Psoas muscle (tissue), 8 donors: ENCODE results near the gene PHF20. TPM values are rescaled to one million over a fixed set of nuclear protein-coding genes. Genes with fewer than 3 reads are reported as not detected.

Experiments
- ATAC-seq, 4 donors: fragments of 200-7000 bp; cut with Tn5 transposase; one replicate each; pipeline ENCODE4 v1.9.1; 2020; ENCODE audit warnings: moderate library complexity in 3 of 4, mild to moderate bottlenecking in 2 of 4
- DNase-seq, 2 donors: peaks; one replicate each; pipeline ENCODE4 v3.0.0-alpha.2; 2020
- H3K27ac ChIP-seq: fragments of 200-600 bp; one replicate; pipeline ENCODE4 v1.8.0; 2022
- H3K27me3 ChIP-seq, 3 donors: fragments of 200-600 bp in 1 of 3; one replicate each; pipeline versions ENCODE4 v1.6.1 to v1.8.0; 2013 to 2022; ENCODE audit warnings: low read length in 2 of 3, mild to moderate bottlenecking in 2 of 3, moderate library complexity in 1 of 3; ENCODE audit not compliant: insufficient read depth in 3 of 3
- H3K36me3 ChIP-seq, 2 donors: fragments of 200-600 bp in 1 of 2; one replicate each; pipeline versions ENCODE4 v1.6.1 to v1.8.0; 2013 to 2022; ENCODE audit warnings: low read depth in 1 of 2, mild to moderate bottlenecking in 1 of 2, moderate library complexity in 1 of 2; ENCODE audit not compliant: insufficient read depth in 1 of 2
- H3K4me1 ChIP-seq: fragments of 200-600 bp; one replicate; pipeline ENCODE4 v1.8.0; 2022
- H3K4me3 ChIP-seq: fragments of 200-600 bp; one replicate; pipeline ENCODE4 v1.8.0; 2022; ENCODE audit warnings: mild to moderate bottlenecking
- H3K9me3 ChIP-seq: fragments of 200-600 bp; one replicate; pipeline ENCODE4 v1.8.0; 2022
- WGBS, 3 donors: extraction: QIAGEN DNeasy Blood & Tissue Kit; methylation state at CpG; one replicate each; pipeline versions ENCODE4 v1.1.6 to v1.1.7; 2013; 5-methylcytosine and 5-hydroxymethylcytosine counted together
- intact Hi-C, 2 donors: fragments of 100-400 bp; cut with DNase I; formaldehyde crosslinking; loops; one replicate each; pipeline versions ENCODE4 v1.11.0 to v1.14.2; 2022
- polyA plus RNA-seq, 3 donors: library from polyadenylated mRNA; stranded (reverse); fragments of 200-250 nt; gene quantifications; one replicate each; pipeline ENCODE4 v1.2.3, GENCODE V29; 2013
- total RNA-seq, 4 donors: library from RNA; stranded (reverse); fragmentation: NEBNext Ultra II Directional in 2 of 4; extraction: Animal tissue kit (Norgen Biotek cat#: 25700) in 2 of 4; gene quantifications; one replicate each; pipeline versions ENCODE4 v1.2.1 to v1.2.4, GENCODE V29; 2021 to 2023
- TF ChIP-seq, protein P1 (sequence below): fragments of 200-600 bp; IDR thresholded peaks from one replicate; pipeline ENCODE4 v1.8.0; 2022; ENCODE audit warnings: antibody characterized with exemption
- donor health status: healthy with polysubstance abuse.
- donor health status: DM: no; HTN: no; CAD: no; lungs with moderate emphysema.
- donor health status: Bipolar disorder and iron deficiency.
- donor health status: healthy.
- donor health status: DM: yes; HTN: yes; CAD: no.
- donor health status: DM: no; HTN: no; CAD: no.
- donor health status: DM: no; HTN: no; CAD: no.
- donor health status: DM: yes; HTN: yes; CAD: no.

PHF20 gene
- total and polyA plus RNA-seq, 7 donors: 32.1 to 97.9 (median 58.6) TPM

DNA sequence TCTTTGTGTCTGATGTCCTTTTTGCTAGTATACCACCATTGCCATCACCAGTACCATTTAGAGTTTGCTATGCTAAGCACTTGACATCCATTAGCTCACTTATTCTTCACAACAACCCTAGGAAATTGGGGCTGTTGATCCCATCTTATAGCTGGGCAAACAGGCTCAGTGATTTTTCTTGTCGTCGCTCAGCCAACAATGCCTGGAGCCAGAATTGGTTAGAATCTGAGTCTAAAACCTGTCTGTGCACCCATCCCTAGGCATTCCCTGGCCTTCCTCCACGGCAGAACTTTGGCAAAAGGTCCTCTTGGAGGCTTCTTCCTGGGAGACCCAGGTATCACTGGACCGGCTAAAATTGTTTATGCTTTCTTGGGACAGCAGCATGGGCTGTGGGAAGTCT lies 20.9 kb downstream of the PHF20 start:
- Histone ChIP-seq H3K27ac (no peak overlapping the region), H3K36me3 (no peaks in the 10 kb centered on the region), H3K4me1 (peaks cover 7% of the 10 kb centered on the region), H3K4me3 (no peak overlapping the region), H3K9me3 (no peaks in the 10 kb centered on the region), H3K27me3 (no peaks in the 10 kb centered on the region)
- ATAC-seq (no peak), DNase-seq (no peak)
- intact Hi-C loops: no loop called here
- TF ChIP-seq, protein P1, sequence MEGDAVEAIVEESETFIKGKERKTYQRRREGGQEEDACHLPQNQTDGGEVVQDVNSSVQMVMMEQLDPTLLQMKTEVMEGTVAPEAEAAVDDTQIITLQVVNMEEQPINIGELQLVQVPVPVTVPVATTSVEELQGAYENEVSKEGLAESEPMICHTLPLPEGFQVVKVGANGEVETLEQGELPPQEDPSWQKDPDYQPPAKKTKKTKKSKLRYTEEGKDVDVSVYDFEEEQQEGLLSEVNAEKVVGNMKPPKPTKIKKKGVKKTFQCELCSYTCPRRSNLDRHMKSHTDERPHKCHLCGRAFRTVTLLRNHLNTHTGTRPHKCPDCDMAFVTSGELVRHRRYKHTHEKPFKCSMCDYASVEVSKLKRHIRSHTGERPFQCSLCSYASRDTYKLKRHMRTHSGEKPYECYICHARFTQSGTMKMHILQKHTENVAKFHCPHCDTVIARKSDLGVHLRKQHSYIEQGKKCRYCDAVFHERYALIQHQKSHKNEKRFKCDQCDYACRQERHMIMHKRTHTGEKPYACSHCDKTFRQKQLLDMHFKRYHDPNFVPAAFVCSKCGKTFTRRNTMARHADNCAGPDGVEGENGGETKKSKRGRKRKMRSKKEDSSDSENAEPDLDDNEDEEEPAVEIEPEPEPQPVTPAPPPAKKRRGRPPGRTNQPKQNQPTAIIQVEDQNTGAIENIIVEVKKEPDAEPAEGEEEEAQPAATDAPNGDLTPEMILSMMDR: no peak
- WGBS, 3 donors: 55 to 81% (median 62%) methylated on average over 4 of the region's 4 CpGs

GRCh38 chr20:35796571-35796970 lies 24.8 kb downstream of the PHF20 start:
- Histone ChIP-seq H3K9me3 (no peaks in the 10 kb centered on the region), H3K4me1 (peaks cover 6% of the 10 kb centered on the region), H3K4me3 (no peak overlapping the region), H3K27me3 (no peaks in the 10 kb centered on the region), H3K36me3 (peaks cover 3 to 11% of the 10 kb centered on the region in 2 donors), H3K27ac (no peak overlapping the region)
- ATAC-seq (no peak), DNase-seq (no peak)
- WGBS, 3 donors: 57 to 69% (median 65%) methylated on average over 2 of the region's 2 CpGs
- intact Hi-C loops: no loop called here
- TF ChIP-seq, protein P1: no peak

DNA sequence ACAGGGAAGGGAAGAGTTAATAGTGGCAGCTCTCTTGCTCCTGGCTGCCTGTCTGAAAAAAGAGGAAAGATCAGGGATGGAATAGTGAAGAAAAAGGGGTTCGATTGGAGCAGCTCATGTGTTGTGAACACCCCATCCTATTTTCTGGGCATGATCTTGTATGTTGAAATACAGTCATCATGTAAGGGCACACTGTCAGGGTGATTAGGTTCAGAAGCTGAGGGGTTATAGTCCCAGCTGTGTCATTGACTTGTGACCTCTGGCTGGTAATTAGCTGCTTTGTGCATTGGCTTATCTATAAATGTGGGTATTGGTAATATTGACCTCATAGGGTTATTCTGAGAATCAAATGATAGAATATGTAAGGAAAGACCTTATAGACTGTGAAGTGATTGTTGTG lies 30.1 kb downstream of the PHF20 start:
- H3K36me3 ChIP-seq: peaks cover 9 to 42% of the 10 kb centered on the region in 2 donors
- H3K9me3 ChIP-seq: no peaks in the 10 kb centered on the region
- DNase-seq: no peak
- H3K4me3 ChIP-seq: no peak overlapping the region
- H3K27ac ChIP-seq: no peak overlapping the region
- intact Hi-C loops: no loop called here
- TF ChIP-seq, protein P1: no peak
- no peak for ATAC-seq
- H3K27me3 ChIP-seq: no peaks in the 10 kb centered on the region
- WGBS, 3 donors: 58 to 74% (median 69%) methylated on average over 1 of the region's 1 CpG
- H3K4me1 ChIP-seq: no peaks in the 10 kb centered on the region

DNA sequence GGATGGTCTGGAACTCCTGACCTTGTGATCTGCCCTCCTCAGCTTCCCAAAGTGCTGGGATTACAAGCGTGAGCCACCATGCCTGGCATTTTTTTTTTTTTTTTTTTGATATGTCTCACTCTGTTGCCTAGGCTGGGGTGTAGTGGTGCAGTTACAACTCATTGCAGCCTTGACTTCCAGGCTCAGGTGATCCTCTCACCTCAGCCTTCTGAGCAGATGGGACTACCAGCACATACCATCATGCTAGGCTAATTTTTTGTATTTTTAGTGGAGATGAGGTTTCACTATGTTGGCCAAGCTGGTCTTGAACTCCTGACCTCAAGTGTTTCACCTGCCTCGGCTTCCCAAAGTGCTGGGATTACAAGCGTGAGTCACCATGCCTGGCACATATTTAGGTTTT lies 34.3 kb downstream of the PHF20 start:
- peak; percentile 27 to 61 (median 52) for ATAC-seq
- Histone ChIP-seq H3K4me3 (no peak overlapping the region), H3K4me1 (no peaks in the 10 kb centered on the region), H3K36me3 (peaks cover 8 to 53% of the 10 kb centered on the region in 2 donors), H3K27me3 (no peaks in the 10 kb centered on the region), H3K9me3 (no peaks in the 10 kb centered on the region), H3K27ac (peak overlapping the region; percentile 4)
- TF ChIP-seq, protein P1: no peak
- WGBS, 3 donors: 50 to 83% (median 52%) methylated on average over 3 of the region's 3 CpGs
- intact Hi-C loops: no loop called here
- no peak for DNase-seq

DNA sequence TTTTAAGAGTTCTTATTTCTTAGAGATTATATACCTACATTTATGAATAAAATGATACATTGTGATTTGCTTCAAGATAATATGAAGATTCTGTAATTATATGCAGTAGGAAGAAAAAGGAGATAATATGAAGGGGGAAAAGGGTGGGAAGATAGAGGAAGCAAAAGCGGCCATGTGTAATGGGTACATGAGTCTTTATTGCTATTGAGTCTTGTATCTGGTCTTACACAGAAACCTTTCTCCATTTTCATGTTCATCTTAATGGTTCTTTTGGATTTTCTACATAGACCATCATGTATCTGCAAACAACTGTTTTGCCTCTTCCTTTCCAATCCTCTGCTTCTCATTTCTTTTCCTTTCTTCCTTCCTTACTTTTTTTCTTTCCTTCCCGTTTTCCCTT lies 36.1 kb downstream of the PHF20 start:
- intact Hi-C loops: no loop called here
- no peaks in the 10 kb centered on the region for H3K9me3 ChIP-seq
- TF ChIP-seq, protein P1: no peak
- no peak overlapping the region for H3K4me3 ChIP-seq
- peaks cover 3 to 48% of the 10 kb centered on the region in 2 donors for H3K36me3 ChIP-seq
- no peak for ATAC-seq
- no peaks in the 10 kb centered on the region for H3K4me1 ChIP-seq
- 80 to 83% (median 81%) methylated on average over 2 of the region's 2 CpGs for WGBS, 3 donors
- H3K27ac ChIP-seq: no peak overlapping the region
- no peaks in the 10 kb centered on the region for H3K27me3 ChIP-seq
- no peak for DNase-seq
